ENCODE data around the gene ADGRL4.
"Not testable (repeated sequence)": the region's sequence is repeated elsewhere in the genome, so short reads cannot be mapped to it uniquely, and the experiment has no call there.

ADGRL4 gene

DNA sequence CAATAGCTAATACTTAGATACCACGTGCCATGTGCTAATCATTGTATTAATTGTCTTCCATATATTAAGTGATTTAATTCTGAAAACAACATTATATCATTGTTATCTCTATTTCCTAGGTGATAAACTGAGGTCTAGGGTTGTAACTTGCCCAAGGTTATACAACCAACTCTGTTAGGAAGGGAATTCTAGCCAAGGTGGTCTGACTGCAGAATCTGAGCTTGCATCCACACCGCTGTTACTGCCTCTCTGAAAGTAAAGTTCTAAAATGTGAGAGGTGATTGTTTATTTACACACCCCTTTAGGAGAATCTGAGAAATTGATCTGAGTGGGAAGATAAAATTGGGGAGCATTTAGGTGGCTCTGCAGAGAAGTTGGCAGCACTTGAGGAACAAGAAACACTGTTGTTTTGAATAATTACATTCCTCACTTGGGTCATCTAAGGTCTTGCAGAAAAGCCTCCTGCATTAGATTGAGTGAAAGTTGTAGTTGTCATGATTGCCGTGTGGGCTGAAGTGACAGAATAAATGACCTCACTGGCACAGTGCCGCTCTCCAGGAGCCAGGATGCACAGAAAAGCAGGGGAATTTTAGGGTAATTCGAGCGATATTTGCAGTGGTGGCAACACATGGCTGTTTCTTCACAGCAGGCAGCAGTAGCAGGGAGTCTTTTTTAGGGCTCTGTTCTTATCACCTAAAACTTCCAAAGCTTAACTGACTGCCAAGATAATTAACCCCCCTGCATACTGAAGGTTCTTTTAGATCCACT lies 121.7 kb downstream of the ADGRL4 start:
- H3K79me2 ChIP-seq (ENCODE audit: control insufficient read depth, insufficient read depth, low read length, unreplicated experiment) = no peaks in the 10 kb centered on the region
- H2AFZ ChIP-seq (ENCODE audit: low read length, unreplicated experiment) = peak overlapping the region; percentile 17
- no peak overlapping the region for H3K4me3 ChIP-seq (ENCODE audit: low read depth, low read length)
- H3K27me3 ChIP-seq (ENCODE audit: insufficient read depth, low read length) = no peaks in the 10 kb centered on the region
- H3K27ac ChIP-seq (ENCODE audit: low read depth, low read length) = no peak overlapping the region
- no peaks in the 10 kb centered on the region for H3K36me3 ChIP-seq (ENCODE audit: insufficient read depth, low read length)
- H3K4me1 ChIP-seq (ENCODE audit: control insufficient read depth, insufficient read depth, low read length, unreplicated experiment) = peaks cover 19% of the 10 kb centered on the region

DNA sequence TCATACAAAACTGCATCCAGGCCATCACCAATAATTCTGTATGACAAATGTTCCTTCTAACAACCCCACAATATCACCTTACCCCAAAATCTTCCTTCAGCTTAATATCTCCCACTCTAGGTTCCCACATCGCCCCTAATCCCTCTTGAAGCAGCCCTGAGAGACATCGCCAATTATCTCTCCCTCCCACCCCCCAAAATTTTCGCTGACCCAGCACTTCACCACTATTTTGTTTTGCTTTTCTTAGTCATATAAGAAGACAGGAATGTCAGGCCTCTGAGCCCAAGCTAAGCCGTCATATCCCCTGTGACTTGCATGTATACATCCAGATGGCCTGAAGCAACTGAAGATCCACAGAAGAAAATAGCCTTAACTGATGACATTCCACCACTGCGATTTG lies 126.3 kb downstream of the ADGRL4 start:
- no peak overlapping the region for H3K4me3 ChIP-seq (ENCODE audit: low read depth, low read length)
- no peak overlapping the region for H3K27ac ChIP-seq (ENCODE audit: low read depth, low read length)
- H3K79me2 ChIP-seq (ENCODE audit: control insufficient read depth, insufficient read depth, low read length, unreplicated experiment) = no peaks in the 10 kb centered on the region
- no peaks in the 10 kb centered on the region for H3K27me3 ChIP-seq (ENCODE audit: insufficient read depth, low read length)
- peaks cover 11% of the 10 kb centered on the region for H3K4me1 ChIP-seq (ENCODE audit: control insufficient read depth, insufficient read depth, low read length, unreplicated experiment)
- no peaks in the 10 kb centered on the region for H3K36me3 ChIP-seq (ENCODE audit: insufficient read depth, low read length)
- no peak overlapping the region for H2AFZ ChIP-seq (ENCODE audit: low read length, unreplicated experiment)

DNA sequence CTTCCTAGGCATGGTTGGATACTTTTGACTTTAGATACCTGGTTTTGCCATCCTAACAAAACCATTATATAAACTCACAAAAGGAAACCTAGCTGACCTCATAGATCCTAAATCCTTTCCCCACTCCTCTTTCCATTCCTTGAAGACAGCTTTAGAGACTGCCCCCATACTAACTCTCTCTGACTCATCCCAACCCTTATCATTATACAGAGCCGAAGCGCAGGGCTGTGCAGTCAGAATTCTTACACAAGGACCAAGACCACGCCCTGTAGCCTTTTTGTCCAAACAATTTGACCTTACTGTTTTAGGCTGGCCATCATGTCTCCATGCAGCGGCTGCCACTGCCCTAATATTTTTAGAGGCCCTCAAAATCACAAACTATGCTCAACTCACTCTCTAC lies 130.5 kb downstream of the ADGRL4 start:
- H3K27me3 ChIP-seq (ENCODE audit: insufficient read depth, low read length); H3K4me1 ChIP-seq (ENCODE audit: control insufficient read depth, insufficient read depth, low read length, unreplicated experiment); H3K79me2 ChIP-seq (ENCODE audit: control insufficient read depth, insufficient read depth, low read length, unreplicated experiment); H2AFZ ChIP-seq (ENCODE audit: low read length, unreplicated experiment); H3K4me3 ChIP-seq (ENCODE audit: low read depth, low read length); H3K27ac ChIP-seq (ENCODE audit: low read depth, low read length); H3K36me3 ChIP-seq (ENCODE audit: insufficient read depth, low read length): not testable (repeated sequence)

DNA sequence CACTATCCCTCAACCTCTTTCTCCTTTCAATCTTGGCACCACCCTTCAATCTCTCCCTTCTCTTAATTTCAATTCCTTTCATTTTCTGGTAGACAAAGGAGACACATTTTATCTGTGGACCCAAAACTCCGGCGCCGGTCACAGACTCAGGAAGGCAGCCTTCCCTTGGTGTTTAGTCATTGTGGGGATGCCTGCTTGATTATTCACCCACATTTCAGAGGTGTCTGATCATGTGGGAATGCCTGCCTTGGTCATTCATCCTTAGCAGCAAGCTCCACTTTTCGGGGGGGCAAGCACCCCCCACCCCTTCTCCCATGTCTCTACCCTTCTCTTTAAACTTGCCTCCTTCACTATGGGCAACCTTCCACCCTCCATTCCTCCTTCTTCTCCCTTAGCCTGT lies 133.7 kb downstream of the ADGRL4 start:
- not testable (repeated sequence) for H3K79me2 ChIP-seq (ENCODE audit: control insufficient read depth, insufficient read depth, low read length, unreplicated experiment); H2AFZ ChIP-seq (ENCODE audit: low read length, unreplicated experiment); H3K4me1 ChIP-seq (ENCODE audit: control insufficient read depth, insufficient read depth, low read length, unreplicated experiment); H3K36me3 ChIP-seq (ENCODE audit: insufficient read depth, low read length); H3K4me3 ChIP-seq (ENCODE audit: low read depth, low read length); H3K27ac ChIP-seq (ENCODE audit: low read depth, low read length); H3K27me3 ChIP-seq (ENCODE audit: insufficient read depth, low read length)

DNA sequence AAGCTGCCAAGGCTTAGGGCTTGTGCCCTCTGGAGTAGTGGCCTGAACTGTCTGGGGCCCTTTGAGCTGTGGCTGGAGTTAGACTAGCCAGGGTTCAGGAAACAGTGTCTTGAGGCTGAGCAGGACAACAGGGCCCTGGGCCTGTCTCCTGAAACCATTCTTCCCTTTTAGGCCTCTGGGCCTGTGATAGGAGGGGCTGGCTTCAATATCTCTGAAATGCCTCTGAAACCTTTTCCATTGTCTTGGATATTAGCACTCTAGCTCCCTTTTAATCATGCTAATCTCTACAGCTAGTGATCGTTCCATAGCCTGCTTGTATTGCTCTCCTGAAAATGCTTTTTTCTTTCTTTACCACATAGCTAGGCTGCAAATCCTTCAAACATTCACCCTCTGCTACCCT lies 135.3 kb downstream of the ADGRL4 start:
- Histone ChIP-seq H3K36me3 (ENCODE audit: insufficient read depth, low read length) (no peaks in the 10 kb centered on the region), H3K27ac (ENCODE audit: low read depth, low read length) (no peak overlapping the region), H3K79me2 (ENCODE audit: control insufficient read depth, insufficient read depth, low read length, unreplicated experiment) (no peaks in the 10 kb centered on the region), H3K4me1 (ENCODE audit: control insufficient read depth, insufficient read depth, low read length, unreplicated experiment) (no peaks in the 10 kb centered on the region), H2AFZ (ENCODE audit: low read length, unreplicated experiment) (no peak overlapping the region), H3K4me3 (ENCODE audit: low read depth, low read length) (no peak overlapping the region), H3K27me3 (ENCODE audit: insufficient read depth, low read length) (no peaks in the 10 kb centered on the region)

DNA sequence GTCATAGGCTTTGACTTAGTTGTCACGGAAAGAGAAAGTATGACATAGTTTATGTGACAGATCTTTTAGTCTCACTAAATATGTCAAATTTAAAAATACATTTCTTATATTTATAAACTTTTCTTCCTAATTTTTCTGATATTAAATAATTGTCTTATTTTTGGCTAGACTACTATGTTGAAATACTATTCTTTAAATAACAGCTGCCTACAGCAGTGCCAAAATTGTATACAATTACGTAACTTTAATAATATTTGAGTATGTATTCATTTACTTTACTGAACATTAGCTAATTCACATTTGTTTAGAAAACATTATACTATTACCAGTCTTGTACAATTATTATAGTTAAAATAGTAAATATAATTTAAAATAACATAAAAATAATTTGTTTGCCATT lies 137.4 kb downstream of the ADGRL4 start:
- no peak overlapping the region for H3K27ac ChIP-seq (ENCODE audit: low read depth, low read length)

DNA sequence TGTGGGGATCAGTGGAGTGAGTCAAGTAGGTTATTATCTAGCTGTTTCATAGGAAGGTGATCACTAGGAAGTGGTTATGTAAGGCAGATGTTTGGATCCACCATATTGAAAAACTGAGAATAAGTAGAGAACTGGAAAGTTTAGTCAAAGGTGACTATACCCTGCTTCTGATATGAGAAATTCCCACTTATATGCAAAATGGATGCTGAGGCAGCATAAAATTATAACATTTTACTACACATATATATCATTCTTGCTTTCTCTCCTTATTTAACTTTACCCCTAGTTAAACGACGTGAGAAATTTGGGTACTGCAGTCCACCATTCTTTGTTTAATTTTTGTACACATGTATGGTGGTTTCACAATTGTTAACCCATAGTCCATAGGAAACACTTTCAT lies 142.4 kb downstream of the ADGRL4 start:
- Histone ChIP-seq H3K27ac (ENCODE audit: low read depth, low read length) (no peak overlapping the region), H3K27me3 (ENCODE audit: insufficient read depth, low read length) (no peaks in the 10 kb centered on the region), H3K36me3 (ENCODE audit: insufficient read depth, low read length) (no peaks in the 10 kb centered on the region), H3K79me2 (ENCODE audit: control insufficient read depth, insufficient read depth, low read length, unreplicated experiment) (no peaks in the 10 kb centered on the region), H2AFZ (ENCODE audit: low read length, unreplicated experiment) (no peak overlapping the region), H3K4me3 (ENCODE audit: low read depth, low read length) (no peak overlapping the region), H3K4me1 (ENCODE audit: control insufficient read depth, insufficient read depth, low read length, unreplicated experiment) (no peaks in the 10 kb centered on the region)

More for the DNA sequence above, 137.4 kb downstream of the ADGRL4 start:
- H3K4me3 ChIP-seq (ENCODE audit: low read depth, low read length) = no peak overlapping the region
- no peaks in the 10 kb centered on the region for H3K36me3 ChIP-seq (ENCODE audit: insufficient read depth, low read length)
- no peaks in the 10 kb centered on the region for H3K79me2 ChIP-seq (ENCODE audit: control insufficient read depth, insufficient read depth, low read length, unreplicated experiment)
- no peaks in the 10 kb centered on the region for H3K4me1 ChIP-seq (ENCODE audit: control insufficient read depth, insufficient read depth, low read length, unreplicated experiment)
- no peak overlapping the region for H2AFZ ChIP-seq (ENCODE audit: low read length, unreplicated experiment)
- no peaks in the 10 kb centered on the region for H3K27me3 ChIP-seq (ENCODE audit: insufficient read depth, low read length)

DNA sequence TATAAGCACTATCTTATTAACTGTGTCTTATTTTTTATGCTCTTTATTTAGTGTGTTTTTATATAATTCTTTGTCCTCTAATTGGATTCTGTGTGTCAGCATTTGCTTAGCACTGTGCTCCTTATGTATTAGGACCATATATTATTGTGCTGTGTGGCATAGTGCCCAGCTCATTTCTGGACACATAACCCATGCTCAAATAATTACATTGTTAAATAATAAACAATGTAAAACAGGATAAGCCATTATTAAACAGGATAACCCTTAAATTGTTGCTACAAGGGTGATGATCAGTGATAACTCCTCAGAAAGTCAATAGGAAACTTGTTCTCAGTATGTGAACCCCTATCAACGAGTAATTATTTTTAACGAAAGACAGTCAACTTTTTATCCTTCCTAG lies 150.4 kb downstream of the ADGRL4 start:
- H3K36me3 ChIP-seq (ENCODE audit: insufficient read depth, low read length) = no peaks in the 10 kb centered on the region
- no peak overlapping the region for H3K4me3 ChIP-seq (ENCODE audit: low read depth, low read length)

DNA sequence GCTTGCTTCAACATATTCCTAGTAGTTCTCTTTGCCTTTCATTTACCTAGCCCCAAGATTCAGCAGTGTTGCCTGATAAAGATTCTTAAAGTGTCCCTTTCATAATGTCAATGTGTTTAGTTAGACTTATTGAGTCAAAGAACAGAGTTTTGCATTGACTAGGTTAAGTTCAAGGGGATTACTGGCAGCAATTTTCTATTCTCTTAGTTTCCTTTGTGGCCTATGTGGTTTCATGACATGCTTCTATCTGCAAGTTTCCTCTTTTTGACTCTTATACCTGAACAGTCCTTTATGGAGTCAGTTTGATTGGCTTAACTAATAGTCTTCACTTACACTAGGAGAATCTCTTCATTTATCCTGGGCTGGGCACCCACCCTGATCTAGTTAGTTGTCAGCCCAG lies 151.3 kb downstream of the ADGRL4 start:
- H3K4me1 ChIP-seq (ENCODE audit: control insufficient read depth, insufficient read depth, low read length, unreplicated experiment) = no peaks in the 10 kb centered on the region
- no peak overlapping the region for H2AFZ ChIP-seq (ENCODE audit: low read length, unreplicated experiment)
- H3K79me2 ChIP-seq (ENCODE audit: control insufficient read depth, insufficient read depth, low read length, unreplicated experiment) = no peaks in the 10 kb centered on the region
- H3K36me3 ChIP-seq (ENCODE audit: insufficient read depth, low read length) = no peaks in the 10 kb centered on the region
- H3K27me3 ChIP-seq (ENCODE audit: insufficient read depth, low read length) = no peaks in the 10 kb centered on the region
- H3K27ac ChIP-seq (ENCODE audit: low read depth, low read length) = no peak overlapping the region
- H3K4me3 ChIP-seq (ENCODE audit: low read depth, low read length) = no peak overlapping the region

More for the DNA sequence above, 150.4 kb downstream of the ADGRL4 start:
- Histone ChIP-seq H3K27ac (ENCODE audit: low read depth, low read length) (no peak overlapping the region), H2AFZ (ENCODE audit: low read length, unreplicated experiment) (no peak overlapping the region), H3K79me2 (ENCODE audit: control insufficient read depth, insufficient read depth, low read length, unreplicated experiment) (no peaks in the 10 kb centered on the region), H3K27me3 (ENCODE audit: insufficient read depth, low read length) (no peaks in the 10 kb centered on the region), H3K4me1 (ENCODE audit: control insufficient read depth, insufficient read depth, low read length, unreplicated experiment) (no peaks in the 10 kb centered on the region)

DNA sequence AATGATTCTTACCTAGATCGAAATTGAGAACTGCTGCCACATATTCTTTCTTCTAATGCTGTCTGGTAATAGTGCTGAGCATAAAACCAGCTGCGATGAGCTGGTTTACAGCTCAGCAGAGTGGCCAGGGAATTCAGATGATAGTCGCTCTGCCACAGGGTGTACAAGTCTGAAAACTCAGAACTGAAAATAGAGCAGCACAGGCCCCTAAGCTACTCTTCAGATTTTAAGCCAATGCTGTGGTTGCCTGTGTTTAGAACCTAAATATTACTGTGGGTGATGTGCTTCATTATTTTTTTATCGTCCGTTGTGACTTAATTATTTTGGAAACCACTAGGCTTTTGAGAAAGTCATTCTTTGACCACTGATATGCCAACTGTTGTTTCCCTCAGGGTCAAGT lies 152.0 kb downstream of the ADGRL4 start:
- Histone ChIP-seq H3K4me1 (ENCODE audit: control insufficient read depth, insufficient read depth, low read length, unreplicated experiment) (no peaks in the 10 kb centered on the region), H2AFZ (ENCODE audit: low read length, unreplicated experiment) (no peak overlapping the region), H3K4me3 (ENCODE audit: low read depth, low read length) (no peak overlapping the region), H3K36me3 (ENCODE audit: insufficient read depth, low read length) (no peaks in the 10 kb centered on the region), H3K27me3 (ENCODE audit: insufficient read depth, low read length) (no peaks in the 10 kb centered on the region), H3K27ac (ENCODE audit: low read depth, low read length) (no peak overlapping the region), H3K79me2 (ENCODE audit: control insufficient read depth, insufficient read depth, low read length, unreplicated experiment) (no peaks in the 10 kb centered on the region)

DNA sequence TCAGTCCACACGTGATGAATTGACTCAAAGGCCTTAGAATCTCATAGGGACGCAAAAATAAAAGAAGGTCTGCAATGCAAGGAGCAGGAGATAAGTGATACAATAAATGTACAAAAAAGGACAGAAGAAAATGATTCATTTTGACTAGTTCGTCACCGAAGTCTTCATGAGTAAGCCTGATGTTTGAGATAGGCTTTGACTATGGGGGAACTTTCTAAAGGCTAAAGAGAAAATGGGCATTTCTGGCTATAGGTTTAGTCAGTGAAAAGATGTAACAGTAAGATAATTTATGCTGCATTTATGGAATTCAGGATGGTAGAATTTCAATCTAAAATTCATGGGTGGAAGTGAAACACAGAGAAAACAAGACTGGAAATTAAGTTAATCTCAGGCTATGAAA lies 163.0 kb downstream of the ADGRL4 start:
- no peaks in the 10 kb centered on the region for H3K27me3 ChIP-seq (ENCODE audit: insufficient read depth, low read length)
- H3K36me3 ChIP-seq (ENCODE audit: insufficient read depth, low read length) = no peaks in the 10 kb centered on the region
- H2AFZ ChIP-seq (ENCODE audit: low read length, unreplicated experiment) = peak overlapping the region; percentile 78
- peaks cover 49% of the 10 kb centered on the region for H3K4me1 ChIP-seq (ENCODE audit: control insufficient read depth, insufficient read depth, low read length, unreplicated experiment)
- H3K4me3 ChIP-seq (ENCODE audit: low read depth, low read length) = peak overlapping the region; percentile 38
- peak overlapping the region; percentile 56 for H3K27ac ChIP-seq (ENCODE audit: low read depth, low read length)
- H3K79me2 ChIP-seq (ENCODE audit: control insufficient read depth, insufficient read depth, low read length, unreplicated experiment) = no peaks in the 10 kb centered on the region

Measured in ACC112 (cell line).